MV-4-11 (cell line): Measurements from ENCODE around the gene OGFOD3.
"Not testable (repeated sequence)": the region's sequence is repeated elsewhere in the genome, so short reads cannot be mapped to it uniquely, and the experiment has no call there.

Experiments
- DNase-seq: peaks from one replicate; lab custom pipeline; 2025; lab: John Stamatoyannopoulos, UW

The OGFOD3 gene

GRCh38 chr17:82386881-82387704, 31.3 kb downstream of the OGFOD3 start:
- DNase-seq = no peak

GRCh38 chr17:82386255-82386831, 32.0 kb downstream of the OGFOD3 start:
- no peak for DNase-seq

- no peak for DNase-seq
Observed at GRCh38 chr17:82385559-82386254, 32.7 kb downstream of the OGFOD3 start.

- DNase-seq = no peak
Observed at GRCh38 chr17:82384730-82385481, 33.5 kb downstream of the OGFOD3 start.

- no peak for DNase-seq
Observed at GRCh38 chr17:82384051-82384729, 34.2 kb downstream of the OGFOD3 start.

GRCh38 chr17:82383411-82383810, 35.0 kb downstream of the OGFOD3 start:
- DNase-seq = no peak

GRCh38 chr17:82382933-82383255, 35.5 kb downstream of the OGFOD3 start:
- no peak for DNase-seq

- not testable (repeated sequence) for DNase-seq
Observed at GRCh38 chr17:82382220-82382932, 36.0 kb downstream of the OGFOD3 start.

- not testable (repeated sequence) for DNase-seq
Observed at GRCh38 chr17:82381703-82382009, 36.7 kb downstream of the OGFOD3 start.

GRCh38 chr17:82380860-82381702, 37.3 kb downstream of the OGFOD3 start:
- no peak for DNase-seq

- DNase-seq = no peak
Observed at GRCh38 chr17:82378741-82379021, 39.7 kb downstream of the OGFOD3 start.

- DNase-seq = no peak
Observed at GRCh38 chr17:82377924-82378740, 40.3 kb downstream of the OGFOD3 start.

- DNase-seq = not testable (repeated sequence)
Observed at GRCh38 chr17:82377294-82377693, 41.1 kb downstream of the OGFOD3 start.

- no peak for DNase-seq
Observed at GRCh38 chr17:82376042-82376730, 42.2 kb downstream of the OGFOD3 start.

- DNase-seq = no peak
Observed at GRCh38 chr17:82375359-82376041, 42.9 kb downstream of the OGFOD3 start.

GRCh38 chr17:82374626-82375331, 43.6 kb downstream of the OGFOD3 start:
- no peak for DNase-seq

GRCh38 chr17:82373731-82374625, 44.4 kb downstream of the OGFOD3 start:
- DNase-seq = no peak
